Amniotic epithelial cell (primary cell): ENCODE measurements around the gene RAD50.
"Not testable (repeated sequence)": the region's sequence is repeated elsewhere in the genome, so short reads cannot be mapped to it uniquely, and the experiment has no call there.

Experiments used
- DNase-seq: peaks from one replicate; pipeline ENCODE4 v3.0.0-alpha.2; 2010; ENCODE audit warnings: low read depth

Gene RAD50

DNA sequence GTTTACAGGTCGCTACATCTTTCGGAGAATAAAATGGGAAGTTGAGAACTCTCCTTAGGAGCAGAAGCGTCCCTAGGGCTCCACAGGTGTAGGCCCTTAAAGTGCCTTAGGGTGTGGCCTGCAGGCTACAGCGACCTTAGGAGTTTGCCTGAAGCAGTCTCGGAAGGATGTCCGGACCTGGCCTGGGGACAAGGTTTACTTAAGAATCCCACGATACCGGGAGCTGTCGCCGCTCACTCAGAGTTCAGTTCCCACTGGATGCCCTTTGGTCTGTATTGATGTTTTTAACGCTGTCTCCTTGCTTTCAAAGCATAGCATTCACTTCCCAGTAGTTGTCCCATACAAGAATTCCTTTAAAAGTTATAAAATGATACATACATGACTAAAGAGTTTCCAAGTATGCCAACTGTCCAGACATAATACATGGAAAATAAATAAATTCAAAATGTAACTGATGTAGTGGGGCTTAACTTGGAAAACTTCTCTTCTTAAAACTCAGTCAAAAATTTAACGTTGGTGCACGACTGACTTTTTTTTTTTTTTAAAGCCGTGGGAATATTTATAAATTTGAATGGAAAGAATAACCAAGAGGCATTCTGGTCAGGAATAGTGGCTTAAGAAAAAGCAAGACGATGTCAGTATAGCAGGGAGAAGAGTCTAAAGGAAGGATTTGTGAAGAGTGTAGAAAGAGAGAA lies 848 bp downstream of the RAD50 start:
- DNase-seq = peak; percentile 21

DNA sequence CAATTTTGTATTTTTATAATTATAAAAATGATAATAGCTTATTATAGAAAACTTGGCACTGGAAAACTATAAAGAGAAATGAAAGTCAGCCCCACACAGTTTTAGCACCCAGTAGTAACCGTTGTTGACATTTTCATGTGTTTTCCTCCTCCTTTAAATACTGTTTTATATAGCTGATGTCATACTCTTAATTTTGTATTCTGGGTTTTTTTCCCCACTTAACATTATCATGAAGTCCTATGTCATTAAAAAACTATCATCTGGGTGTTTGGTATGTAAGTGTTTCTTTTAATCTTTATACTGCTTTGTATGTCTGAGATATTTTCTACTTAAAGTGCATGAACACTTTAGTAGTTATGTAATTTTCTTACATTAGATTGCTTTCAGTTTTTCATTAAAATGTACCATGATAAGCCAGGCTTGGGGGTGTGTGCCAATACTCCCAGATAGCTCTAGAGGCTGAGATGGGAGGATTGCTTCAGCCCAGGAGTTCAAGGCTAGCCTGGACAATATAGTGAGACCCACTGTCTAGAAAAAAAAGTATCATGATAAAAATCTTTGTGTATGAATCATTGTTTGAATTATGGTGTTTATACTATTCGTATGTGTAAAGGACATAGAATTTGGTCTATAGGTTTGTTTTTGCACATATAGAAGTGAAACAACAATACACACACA lies 2.7 kb downstream of the RAD50 start:
- DNase-seq = no peak

DNA sequence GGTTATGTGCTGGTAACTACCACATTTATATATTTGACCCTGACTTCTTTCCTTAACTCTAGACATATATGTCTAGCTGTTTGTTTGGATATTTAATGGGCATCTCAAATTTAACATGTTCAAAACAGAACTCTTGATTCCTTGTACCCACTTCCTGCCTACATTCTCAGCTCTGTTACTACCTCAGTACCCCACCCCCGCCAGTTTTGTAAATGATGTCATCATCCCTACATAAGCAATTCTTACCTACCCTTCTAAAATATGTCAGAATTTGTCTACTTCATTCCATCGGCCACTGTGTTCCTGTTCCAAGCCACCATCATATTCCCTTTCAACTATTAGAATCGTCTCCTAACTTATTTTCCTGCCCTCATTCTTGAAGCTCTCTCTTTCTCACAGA lies 4.8 kb downstream of the RAD50 start:
- DNase-seq = no peak

DNA sequence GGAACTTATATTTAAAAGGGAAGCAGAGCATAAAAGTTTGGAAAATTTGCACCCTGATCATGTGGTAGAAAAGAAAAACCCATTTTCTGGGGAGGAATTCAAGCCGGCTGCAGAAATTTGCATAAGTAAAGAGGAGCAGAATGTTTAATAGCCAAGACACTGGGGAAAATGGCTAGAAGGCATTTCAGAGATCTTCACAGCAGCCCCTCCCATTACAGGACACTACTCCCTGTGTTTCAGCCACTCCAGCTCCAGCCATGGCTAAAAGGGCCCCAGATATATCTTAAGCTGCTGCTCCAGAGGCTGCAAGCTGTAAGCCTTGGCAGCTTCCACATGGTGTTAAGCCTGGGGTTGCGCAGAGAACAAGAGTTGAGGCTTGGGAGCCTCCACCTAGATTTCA lies 7.8 kb downstream of the RAD50 start:
- not testable (repeated sequence) for DNase-seq

DNA sequence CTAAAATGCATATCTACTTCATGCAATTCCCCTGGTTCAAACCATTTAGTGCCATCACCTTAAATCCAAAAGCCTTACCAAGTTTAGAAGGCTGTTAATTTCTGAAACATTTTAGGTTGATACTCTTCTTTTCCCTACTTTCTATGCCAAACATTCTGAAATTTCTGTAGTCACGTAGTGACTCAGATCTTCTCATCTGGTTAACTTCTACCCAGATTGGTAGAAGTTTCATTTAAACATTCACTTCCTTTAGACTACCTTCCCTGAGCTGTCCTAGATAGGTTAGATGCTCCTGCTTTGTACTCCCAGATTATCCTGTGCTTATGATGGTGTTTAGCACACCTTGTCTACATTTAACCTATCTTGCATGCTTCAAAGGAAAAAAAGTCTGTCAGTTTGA lies 9.9 kb downstream of the RAD50 start:
- DNase-seq = no peak

DNA sequence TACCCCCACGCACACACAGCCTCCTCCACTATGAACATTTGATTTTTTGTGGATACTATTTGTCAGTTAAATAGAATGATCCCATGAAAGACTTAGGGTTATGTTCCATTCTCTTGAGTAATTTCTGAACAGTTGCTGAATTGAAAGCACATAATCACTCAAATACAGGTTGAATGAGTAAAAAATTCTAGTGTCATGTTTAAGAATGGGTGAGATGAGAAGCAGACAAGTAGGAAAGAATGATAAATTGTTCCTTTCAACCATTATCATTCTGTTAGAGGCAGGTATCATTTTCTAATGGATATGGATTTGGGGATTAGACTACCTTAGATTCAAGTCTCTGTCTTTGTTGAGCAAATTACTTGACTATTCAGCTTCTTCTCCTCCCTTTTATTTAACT lies 19.3 kb downstream of the RAD50 start:
- DNase-seq = no peak

DNA sequence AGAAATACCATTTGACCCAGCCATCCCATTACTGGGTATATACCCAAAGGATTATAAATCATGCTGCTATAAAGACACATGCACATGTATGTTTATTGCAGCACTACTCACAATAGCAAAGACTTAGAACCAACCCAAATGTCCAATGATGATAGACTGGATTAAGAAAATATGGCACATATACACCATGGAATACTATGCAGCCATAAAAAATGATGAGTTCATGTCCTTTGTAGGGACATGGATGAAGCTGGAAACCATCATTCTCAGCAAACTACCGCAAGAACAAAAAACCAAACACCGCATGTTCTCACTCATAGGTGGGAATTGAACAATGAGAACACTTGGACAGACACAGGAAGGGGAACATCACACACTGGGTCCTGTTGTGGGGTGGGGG lies 27.8 kb downstream of the RAD50 start:
- DNase-seq = not testable (repeated sequence)

DNA sequence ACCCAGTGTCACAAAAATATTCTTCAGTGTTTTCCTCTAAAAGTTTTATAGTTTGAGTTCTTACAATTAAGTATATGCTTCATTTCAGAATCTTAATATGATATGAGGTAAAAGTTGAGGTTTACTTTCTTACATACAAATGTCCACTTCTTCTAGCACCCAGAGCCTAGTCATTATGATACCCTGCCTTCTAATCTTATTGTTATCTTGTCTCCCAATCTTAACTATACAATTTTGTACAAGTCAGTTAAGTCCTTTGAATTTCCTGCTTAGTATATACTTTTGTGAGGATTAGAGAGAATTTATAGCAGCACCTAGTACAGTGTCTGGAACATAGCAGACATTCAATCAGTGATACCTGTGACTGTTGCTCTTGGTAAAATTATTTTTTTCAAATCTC lies 29.3 kb downstream of the RAD50 start:
- no peak for DNase-seq

DNA sequence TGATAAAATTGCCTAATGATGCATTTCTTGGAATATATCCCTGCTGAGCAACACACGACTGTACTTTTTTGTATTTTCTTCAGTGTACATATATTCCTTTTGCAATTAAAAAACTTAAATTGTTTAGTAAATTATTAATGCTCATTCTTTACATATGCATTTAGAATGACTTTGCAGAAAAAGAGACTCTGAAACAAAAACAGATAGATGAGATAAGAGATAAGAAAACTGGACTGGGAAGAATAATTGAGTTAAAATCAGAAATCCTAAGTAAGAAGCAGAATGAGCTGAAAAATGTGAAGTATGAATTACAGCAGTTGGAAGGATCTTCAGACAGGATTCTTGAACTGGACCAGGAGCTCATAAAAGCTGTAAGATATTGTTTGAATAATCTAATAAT lies 32.7 kb downstream of the RAD50 start:
- DNase-seq = no peak

DNA sequence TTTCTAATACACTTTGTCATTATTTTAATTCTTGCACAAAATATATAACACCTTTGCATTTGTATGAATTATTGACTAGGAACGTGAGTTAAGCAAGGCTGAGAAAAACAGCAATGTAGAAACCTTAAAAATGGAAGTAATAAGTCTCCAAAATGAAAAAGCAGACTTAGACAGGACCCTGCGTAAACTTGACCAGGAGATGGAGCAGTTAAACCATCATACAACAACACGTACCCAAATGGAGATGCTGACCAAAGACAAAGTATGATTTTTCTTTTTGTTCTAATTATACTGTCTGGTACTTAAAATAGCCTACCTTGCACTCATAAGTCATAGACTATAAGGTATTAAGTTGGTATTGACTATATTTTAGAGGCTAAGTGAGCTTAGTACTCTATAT lies 34.4 kb downstream of the RAD50 start:
- peak; percentile 10 for DNase-seq

DNA sequence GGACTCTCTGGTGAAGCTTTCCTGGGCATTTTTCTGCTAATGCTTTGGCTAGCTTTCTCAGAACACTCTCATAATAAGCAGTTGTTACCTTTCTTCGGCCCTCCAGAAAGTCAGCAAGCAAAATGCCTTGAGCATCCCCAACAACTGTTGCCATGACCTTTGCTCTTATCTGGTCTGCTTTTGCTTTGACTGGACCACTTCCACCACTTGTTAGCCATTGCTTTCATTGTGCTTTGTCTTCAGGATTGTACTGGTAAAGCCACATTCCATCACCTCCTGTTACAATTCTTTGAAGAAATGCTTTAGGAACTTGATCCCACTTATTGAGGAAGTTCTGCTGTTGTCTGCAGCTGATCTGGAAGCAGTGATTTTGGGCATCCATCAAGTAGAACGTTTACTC lies 35.7 kb downstream of the RAD50 start:
- no peak for DNase-seq

DNA sequence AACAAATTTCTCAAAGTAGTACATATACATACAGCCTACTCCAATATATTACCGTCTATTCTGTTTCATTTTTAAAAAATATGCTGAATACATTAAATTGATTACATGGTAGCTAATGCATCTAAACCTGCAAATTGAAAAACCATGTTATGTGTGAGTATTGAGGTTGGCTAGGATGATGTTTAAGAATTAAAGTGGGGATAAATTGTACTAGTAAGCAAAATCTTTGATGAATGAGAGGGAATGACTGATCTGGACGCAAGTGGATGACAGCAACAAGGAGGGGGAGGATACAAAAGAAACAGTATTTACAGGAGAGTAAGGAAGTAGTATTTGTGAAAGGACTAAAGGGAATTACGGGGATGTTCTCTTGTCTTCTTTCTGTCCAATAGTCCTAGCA lies 37.4 kb downstream of the RAD50 start:
- DNase-seq = no peak

DNA sequence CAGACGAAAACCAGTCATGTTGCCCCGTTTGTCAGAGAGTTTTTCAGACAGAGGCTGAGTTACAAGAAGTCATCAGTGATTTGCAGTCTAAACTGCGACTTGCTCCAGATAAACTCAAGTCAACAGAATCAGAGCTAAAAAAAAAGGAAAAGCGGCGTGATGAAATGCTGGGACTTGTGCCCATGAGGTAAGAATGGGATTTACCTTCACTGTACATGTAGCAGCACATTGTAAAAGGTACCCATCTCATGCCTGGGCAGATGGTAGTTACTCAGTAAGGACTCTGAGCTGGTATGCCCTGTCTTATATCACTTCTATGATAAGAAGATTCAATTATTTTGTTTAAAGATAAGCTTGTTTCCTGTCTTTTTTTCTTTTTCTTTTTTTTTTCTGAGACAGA lies 38.8 kb downstream of the RAD50 start:
- peak; percentile 13 for DNase-seq

DNA sequence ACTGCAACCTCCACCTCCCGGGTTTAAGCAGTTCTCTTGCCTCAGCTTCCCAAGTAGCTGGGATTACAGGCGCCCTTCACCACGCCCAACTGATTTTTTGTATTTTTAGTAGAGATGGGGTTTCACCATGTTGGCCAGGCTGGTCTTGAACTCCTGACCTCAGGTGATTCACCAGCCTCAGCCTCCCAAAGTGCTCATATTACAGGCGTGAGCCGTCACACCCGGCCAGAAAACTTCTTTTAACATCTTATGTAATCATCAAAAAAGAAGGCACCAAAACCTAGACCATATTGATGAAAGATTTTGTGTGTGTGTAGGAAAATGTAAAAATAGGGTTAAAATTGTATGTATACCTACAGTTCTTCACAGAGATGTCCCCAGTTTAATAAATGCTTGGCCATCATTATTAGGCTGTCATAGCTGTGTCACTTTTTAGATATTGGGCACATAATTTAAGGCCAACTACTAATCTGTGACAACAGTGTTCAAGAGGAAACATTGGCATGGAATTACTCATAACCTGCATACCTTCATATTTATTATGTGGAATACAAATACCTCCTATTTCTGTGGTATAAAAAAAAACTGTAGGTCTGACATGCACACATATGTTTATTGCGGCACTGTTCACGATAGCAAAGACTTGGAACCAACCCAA lies 44.4 kb downstream of the RAD50 start:
- DNase-seq = no peak

DNA sequence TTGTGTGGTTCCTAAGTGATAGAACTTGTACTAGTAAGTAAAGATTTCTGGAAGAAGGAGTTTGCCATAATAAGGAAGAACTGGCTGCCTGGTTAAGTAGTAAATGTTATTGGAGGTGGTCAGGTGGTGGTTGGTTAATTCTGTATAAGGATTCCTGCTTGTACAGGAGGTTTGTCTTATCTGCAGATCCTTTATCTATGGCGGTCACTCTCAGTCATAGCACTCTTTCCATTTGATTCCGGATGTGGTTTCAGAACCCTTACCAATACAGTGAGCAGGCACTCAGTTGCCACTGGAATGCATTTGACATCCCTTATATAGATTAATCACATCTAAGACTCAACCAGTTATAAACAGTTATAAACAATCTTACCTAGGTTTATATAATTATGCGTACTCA lies 50.3 kb downstream of the RAD50 start:
- DNase-seq = peak; percentile 21

DNA sequence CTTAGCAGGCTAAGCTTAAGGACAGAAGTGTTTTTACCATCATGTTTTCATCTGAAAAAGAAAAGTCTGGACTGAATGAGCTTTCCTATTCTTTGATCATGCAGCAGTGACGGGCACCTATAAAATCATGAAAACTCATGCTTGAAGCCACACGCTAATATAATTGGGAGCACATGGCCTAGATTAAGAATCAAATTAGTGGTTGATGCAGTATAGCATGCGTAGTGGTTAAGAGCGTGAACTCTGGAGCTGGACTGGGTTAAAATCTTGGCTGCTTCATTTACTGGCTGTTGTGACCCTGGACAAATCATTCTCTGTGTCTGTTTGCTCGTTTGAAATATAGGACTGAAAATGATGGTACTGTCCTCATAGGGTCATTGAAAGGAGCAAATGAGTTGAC lies 51.3 kb downstream of the RAD50 start:
- DNase-seq = no peak

DNA sequence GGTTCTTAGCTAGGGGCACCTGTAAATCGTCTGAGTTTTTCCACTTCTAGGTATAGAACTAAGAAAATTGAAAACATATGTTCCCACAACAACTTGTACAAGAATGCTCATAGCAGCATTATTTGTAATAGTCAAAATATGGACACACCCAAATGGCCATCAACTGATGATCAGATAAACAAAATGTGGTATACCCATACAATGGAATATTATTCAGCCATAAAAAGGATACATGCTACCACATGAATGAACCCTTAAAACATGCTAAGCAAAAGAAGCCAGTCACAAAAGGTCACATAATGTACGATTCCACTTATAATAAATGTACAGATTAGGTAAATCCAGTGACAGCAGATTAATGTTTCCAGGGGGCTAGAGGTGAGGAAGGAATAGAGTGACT lies 55.2 kb downstream of the RAD50 start:
- no peak for DNase-seq

DNA sequence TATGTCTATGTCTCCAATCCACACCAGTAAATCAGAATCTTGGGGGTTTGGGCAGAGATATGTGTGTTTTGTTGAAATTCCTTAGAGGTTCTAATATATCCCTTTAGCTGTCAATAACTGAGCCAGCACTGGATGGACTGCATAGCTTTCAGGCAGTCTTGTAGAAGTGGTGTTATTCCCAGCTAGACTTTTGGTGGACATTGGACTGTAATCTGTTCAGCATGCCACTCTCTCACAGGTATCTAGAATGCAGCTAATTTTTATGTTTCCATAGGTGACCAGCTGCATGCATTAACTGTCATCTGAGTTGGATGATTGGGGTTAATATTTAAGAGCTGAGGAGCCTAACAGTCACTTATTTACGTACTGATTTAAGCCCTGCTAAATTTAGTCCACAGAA lies 56.1 kb downstream of the RAD50 start:
- no peak for DNase-seq

DNA sequence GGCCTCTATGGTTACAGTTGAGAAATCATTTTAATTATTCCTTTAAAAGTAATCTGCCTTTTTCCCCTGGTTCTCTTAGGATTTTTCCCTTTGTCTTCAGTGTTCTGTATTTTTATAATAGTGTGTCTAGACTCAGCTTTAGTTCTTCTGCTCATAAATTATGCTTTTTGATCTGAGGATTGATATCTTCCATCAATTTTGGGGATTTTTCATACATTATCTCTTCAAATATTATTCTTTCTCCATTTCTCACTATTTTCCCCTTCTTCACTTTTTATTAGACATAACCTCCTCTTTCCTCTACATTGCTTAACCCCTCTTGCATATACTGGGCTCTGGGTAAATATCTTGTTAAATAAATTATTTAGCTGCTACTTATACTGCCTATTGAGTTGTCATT lies 64.9 kb downstream of the RAD50 start:
- DNase-seq = no peak

DNA sequence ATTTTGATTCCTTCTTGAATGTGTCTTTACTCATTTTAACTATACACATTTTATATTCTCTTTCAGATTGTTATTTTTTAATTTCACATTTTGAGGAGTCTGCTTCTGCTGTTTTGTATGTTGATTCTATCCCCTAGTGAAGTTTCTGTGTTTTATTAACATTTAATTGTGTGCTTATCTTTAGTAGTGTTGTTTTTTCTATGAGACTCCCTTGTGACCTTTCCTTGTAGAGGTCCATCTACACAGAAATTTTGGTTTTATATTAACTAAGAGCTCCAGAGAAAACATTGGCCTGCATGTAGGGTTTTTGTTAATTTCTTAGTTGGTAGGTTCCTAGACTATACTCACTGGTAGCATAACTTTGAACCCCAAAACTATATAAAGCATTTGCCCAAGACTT lies 65.8 kb downstream of the RAD50 start:
- DNase-seq = no peak

DNA sequence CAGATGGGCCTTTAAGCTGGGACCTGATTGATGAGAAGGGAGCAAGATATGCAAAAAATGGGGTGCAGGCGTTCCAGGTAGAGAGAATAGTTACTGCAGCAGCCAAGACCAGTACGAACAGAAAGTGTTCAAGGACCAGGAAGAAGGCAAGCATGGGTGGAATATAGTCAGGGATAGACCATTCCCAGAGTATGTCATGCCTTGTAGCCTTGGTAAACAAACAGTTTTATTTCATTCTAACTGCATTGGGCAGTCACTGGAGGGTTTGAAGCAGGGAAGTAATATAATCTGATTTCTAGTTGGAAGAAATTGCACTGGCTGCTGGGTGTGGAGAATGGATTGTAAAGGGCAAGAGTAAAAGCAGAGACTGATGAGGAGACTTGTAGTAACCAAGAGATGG lies 70.7 kb downstream of the RAD50 start:
- no peak for DNase-seq

DNA sequence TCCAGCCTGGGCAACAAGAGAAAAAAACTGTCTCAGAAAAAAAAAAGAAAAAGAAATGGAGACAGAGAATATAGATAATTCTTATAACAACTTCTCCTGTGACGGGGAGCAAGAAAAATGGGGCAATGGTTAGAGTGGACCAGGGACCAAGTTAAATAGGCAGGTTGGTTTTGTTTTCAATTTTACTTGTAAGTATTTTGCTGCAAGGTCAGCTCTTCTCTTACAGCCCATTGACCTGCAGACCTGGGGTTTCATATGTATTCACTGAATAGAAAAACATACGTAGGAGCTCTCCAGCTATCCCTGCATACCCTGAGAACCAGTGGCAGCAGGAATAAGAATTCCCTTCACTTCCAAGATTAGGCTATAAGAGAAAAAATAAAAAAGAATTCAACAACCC lies 72.0 kb downstream of the RAD50 start:
- DNase-seq = no peak

DNA sequence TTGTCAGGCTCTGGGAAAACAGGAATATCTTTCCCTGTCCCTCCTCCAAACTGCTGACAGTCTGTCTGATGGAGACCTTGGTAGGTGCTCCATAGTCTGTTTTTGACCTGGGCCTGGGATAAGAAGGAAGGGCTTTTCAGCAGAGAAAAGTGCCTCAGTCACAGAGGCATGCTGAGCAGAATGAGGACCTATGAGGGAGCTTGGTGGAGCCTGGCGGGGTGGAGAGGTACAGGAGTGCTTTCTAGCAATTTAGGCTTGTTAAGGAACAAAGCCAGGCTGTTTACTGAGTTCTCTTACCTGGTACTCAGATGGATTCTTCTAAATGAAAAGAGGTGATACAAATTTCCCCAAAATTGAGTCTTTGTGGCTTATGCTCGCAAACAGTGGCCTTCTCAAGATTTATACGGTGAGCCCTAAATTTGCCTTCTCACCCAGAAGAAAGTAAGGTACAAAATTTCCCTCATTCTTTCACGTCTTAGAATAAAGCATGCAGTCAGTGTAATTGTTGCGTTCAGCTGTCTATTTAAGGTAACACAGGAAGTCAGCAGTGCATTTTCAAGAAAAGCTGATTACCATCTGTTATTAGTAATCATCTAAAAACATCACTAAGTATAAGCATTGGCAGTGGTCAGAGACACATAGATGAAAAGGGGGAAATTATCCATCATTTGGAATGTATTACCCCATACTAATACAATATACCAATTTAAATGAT lies 72.6 kb downstream of the RAD50 start:
- no peak for DNase-seq
